NCI-H1105 treated with DMSO at 0.1 percent for 48 hours (cell line): Measurements from ENCODE around the gene ABCA2.

Experiments used
- DNase-seq: peaks from one replicate; lab custom pipeline; 2025; lab: John Stamatoyannopoulos, UW

The ABCA2 gene

GRCh38 chr9:137030538-137031527 is 2.8 kb upstream of the ABCA2 start:
- DNase-seq, result no peak

- no peak for DNase-seq
Observed at GRCh38 chr9:137030006-137030405, 2.0 kb upstream of the ABCA2 start.

- DNase-seq, result peak; percentile 8
Observed at GRCh38 chr9:137029058-137029936, 1.3 kb upstream of the ABCA2 start.

- DNase-seq, result peak; percentile 20
Observed at GRCh38 chr9:137028263-137029057, 423 bp upstream of the ABCA2 start.

- DNase-seq, result no peak
Observed at GRCh38 chr9:137026828-137027227, 1.2 kb downstream of the ABCA2 start.

- DNase-seq, result no peak
Observed at GRCh38 chr9:137026384-137026783, 1.7 kb downstream of the ABCA2 start.

- DNase-seq, result peak; percentile 65
Observed at GRCh38 chr9:137025517-137025966, 2.5 kb downstream of the ABCA2 start.

- no peak for DNase-seq
Observed at GRCh38 chr9:137023583-137023991, 4.5 kb downstream of the ABCA2 start.

GRCh38 chr9:137023157-137023556 is 4.9 kb downstream of the ABCA2 start:
- no peak for DNase-seq

- no peak for DNase-seq
Observed at GRCh38 chr9:137022662-137023008, 5.4 kb downstream of the ABCA2 start.

- no peak for DNase-seq
Observed at GRCh38 chr9:137021979-137022661, 5.9 kb downstream of the ABCA2 start.

GRCh38 chr9:137021568-137021978 is 6.5 kb downstream of the ABCA2 start:
- no peak for DNase-seq

GRCh38 chr9:137020771-137021567 is 7.1 kb downstream of the ABCA2 start:
- DNase-seq, result no peak

- no peak for DNase-seq
Observed at GRCh38 chr9:137019891-137020683, 8.0 kb downstream of the ABCA2 start.

- DNase-seq, result no peak
Observed at GRCh38 chr9:137018761-137019559, 9.1 kb downstream of the ABCA2 start.

GRCh38 chr9:137017791-137018497 is 10.1 kb downstream of the ABCA2 start:
- DNase-seq, result no peak

GRCh38 chr9:137017071-137017470 is 11.0 kb downstream of the ABCA2 start:
- DNase-seq, result no peak

- DNase-seq, result no peak
Observed at GRCh38 chr9:137016436-137016835, 11.6 kb downstream of the ABCA2 start.
